NT2/D1 (cell line): ENCODE results near the gene CD7.
A peak's percentile ranks its signal among the peaks of the same experiment; 100 is the strongest.

Experiments used
- DNase-seq: peaks from one replicate; pipeline ENCODE4 v3.0.0-alpha.2; 2011; ENCODE audit warnings: low read depth, low spot score
- H3K27me3 ChIP-seq: 2 replicates; pipeline ENCODE4 v1.6.0; 2011; ENCODE audit warnings: mild to moderate bottlenecking; ENCODE audit not compliant: insufficient read length, insufficient read depth
- H3K36me3 ChIP-seq: 2 replicates; pipeline ENCODE4 v1.6.1; 2011; ENCODE audit warnings: mild to moderate bottlenecking, low read length, mixed read lengths; ENCODE audit not compliant: insufficient read depth, insufficient read length
- H3K4me1 ChIP-seq: 2 replicates; pipeline ENCODE4 v1.5.1; 2011; ENCODE audit not compliant: insufficient read depth, insufficient read length
- H3K4me3 ChIP-seq: 2 replicates; pipeline ENCODE4 v1.5.1; 2011; ENCODE audit warnings: low read depth; ENCODE audit not compliant: insufficient read length
- H3K9ac ChIP-seq: 2 replicates; pipeline ENCODE4 v1.6.0; 2011; ENCODE audit warnings: low read depth; ENCODE audit not compliant: insufficient read length
- H3K9me3 ChIP-seq: 2 replicates; pipeline ENCODE4 v1.5.1; 2011; ENCODE audit warnings: mild to moderate bottlenecking, low read length; ENCODE audit not compliant: insufficient read depth
- SUZ12 ChIP-seq: IDR thresholded peaks from 2 replicates; pipeline ENCODE4 v1.6.1; 2011; ENCODE audit not compliant: insufficient read length, insufficient read depth; ENCODE audit errors: extremely low read depth
- YY1 ChIP-seq: IDR thresholded peaks from 2 replicates; pipeline ENCODE4 v1.6.1; 2011; ENCODE audit not compliant: insufficient read length, insufficient read depth
- ZNF274 ChIP-seq: IDR thresholded peaks from 2 replicates; pipeline ENCODE4 v1.6.1; 2011; ENCODE audit warnings: mild to moderate bottlenecking, low read depth, low read length

Gene CD7

GRCh38 chr17:82300228-82300627 lies 17.2 kb downstream of the CD7 start:
- H3K36me3 ChIP-seq: no peaks in the 10 kb centered on the region
- H3K9me3 ChIP-seq: no peaks in the 10 kb centered on the region
- TF ChIP-seq YY1 (no peak), SUZ12 (no peak), ZNF274 (no peak)

GRCh38 chr17:82299452-82299851 lies 18.0 kb downstream of the CD7 start:
- Histone ChIP-seq H3K9me3 (no peaks in the 10 kb centered on the region), H3K4me1 (peaks cover 24% of the 10 kb centered on the region), H3K9ac (no peak overlapping the region), H3K27me3 (no peaks in the 10 kb centered on the region), H3K4me3 (no peak overlapping the region), H3K36me3 (no peaks in the 10 kb centered on the region)
- no peak for DNase-seq
- TF ChIP-seq YY1: no peak
- no peak for TF ChIP-seq SUZ12
- TF ChIP-seq ZNF274: no peak

More at GRCh38 chr17:82300228-82300627, 17.2 kb downstream of the CD7 start:
- no peak for DNase-seq
- H3K9ac ChIP-seq: no peak overlapping the region
- no peak overlapping the region for H3K4me3 ChIP-seq
- H3K27me3 ChIP-seq: no peaks in the 10 kb centered on the region
- H3K4me1 ChIP-seq: peaks cover 28% of the 10 kb centered on the region

GRCh38 chr17:82298538-82299421 lies 18.6 kb downstream of the CD7 start:
- Histone ChIP-seq H3K9me3 (no peaks in the 10 kb centered on the region), H3K36me3 (no peaks in the 10 kb centered on the region), H3K9ac (no peak overlapping the region), H3K4me1 (peaks cover 23% of the 10 kb centered on the region), H3K27me3 (no peaks in the 10 kb centered on the region), H3K4me3 (no peak overlapping the region)
- no peak for DNase-seq
- no peak for TF ChIP-seq ZNF274
- TF ChIP-seq SUZ12: no peak
- no peak for TF ChIP-seq YY1

- peaks cover 17% of the 10 kb centered on the region for H3K4me1 ChIP-seq
Observed at GRCh38 chr17:82297714-82298537, 19.5 kb downstream of the CD7 start.

GRCh38 chr17:82297280-82297713 lies 20.1 kb downstream of the CD7 start:
- H3K9me3 ChIP-seq: no peaks in the 10 kb centered on the region
- peaks cover 12% of the 10 kb centered on the region for H3K4me1 ChIP-seq
- no peak overlapping the region for H3K4me3 ChIP-seq
- DNase-seq: no peak
- no peaks in the 10 kb centered on the region for H3K36me3 ChIP-seq
- no peak for TF ChIP-seq ZNF274
- no peak for TF ChIP-seq SUZ12
- no peak for TF ChIP-seq YY1
- no peaks in the 10 kb centered on the region for H3K27me3 ChIP-seq
- peak overlapping the region; percentile 25 for H3K9ac ChIP-seq

More at GRCh38 chr17:82297714-82298537, 19.5 kb downstream of the CD7 start:
- H3K9me3 ChIP-seq: no peaks in the 10 kb centered on the region
- no peak for DNase-seq
- no peak for TF ChIP-seq YY1
- TF ChIP-seq SUZ12: no peak
- TF ChIP-seq ZNF274: no peak
- H3K4me3 ChIP-seq: no peak overlapping the region
- no peaks in the 10 kb centered on the region for H3K36me3 ChIP-seq
- no peaks in the 10 kb centered on the region for H3K27me3 ChIP-seq
- H3K9ac ChIP-seq: no peak overlapping the region

GRCh38 chr17:82296511-82297279 lies 20.7 kb downstream of the CD7 start:
- no peaks in the 10 kb centered on the region for H3K36me3 ChIP-seq
- H3K9me3 ChIP-seq: no peaks in the 10 kb centered on the region
- TF ChIP-seq SUZ12 (no peak), ZNF274 (no peak), YY1 (no peak)
- H3K4me3 ChIP-seq: no peak overlapping the region
- DNase-seq: no peak
- H3K4me1 ChIP-seq: peaks cover 11% of the 10 kb centered on the region
- no peak overlapping the region for H3K9ac ChIP-seq
- H3K27me3 ChIP-seq: no peaks in the 10 kb centered on the region

- H3K27me3 ChIP-seq: no peaks in the 10 kb centered on the region
- TF ChIP-seq SUZ12: no peak
- no peak for TF ChIP-seq YY1
- TF ChIP-seq ZNF274: no peak
- H3K9ac ChIP-seq: no peak overlapping the region
- H3K4me1 ChIP-seq: peaks cover 3% of the 10 kb centered on the region
- DNase-seq: no peak
- H3K36me3 ChIP-seq: no peaks in the 10 kb centered on the region
- no peaks in the 10 kb centered on the region for H3K9me3 ChIP-seq
- no peak overlapping the region for H3K4me3 ChIP-seq
Observed at GRCh38 chr17:82295472-82295814, 22.0 kb downstream of the CD7 start.
